ENCODE data around the gene ST8SIA1.

The ST8SIA1 gene

GRCh38 chr12:22313286-22313962, 21.1 kb downstream of the ST8SIA1 start:
- H3K9me3 Mint-ChIP-seq = no peaks in the 10 kb centered on the region
- H3K36me3 Mint-ChIP-seq (ENCODE audit: low read depth) = no peaks in the 10 kb centered on the region
- no peak overlapping the region for H3K4me3 Mint-ChIP-seq
- H3K27me3 Mint-ChIP-seq (ENCODE audit: low read depth) = peaks cover 3% of the 10 kb centered on the region
- H3K4me1 Mint-ChIP-seq (ENCODE audit: low read depth) = no peaks in the 10 kb centered on the region
- H3K27ac Mint-ChIP-seq = no peak overlapping the region

GRCh38 chr12:22312336-22312735, 22.2 kb downstream of the ST8SIA1 start:
- no peak overlapping the region for H3K27ac Mint-ChIP-seq
- H3K9me3 Mint-ChIP-seq = no peaks in the 10 kb centered on the region
- H3K4me1 Mint-ChIP-seq (ENCODE audit: low read depth) = no peaks in the 10 kb centered on the region
- H3K4me3 Mint-ChIP-seq = no peak overlapping the region
- peaks cover 8% of the 10 kb centered on the region for H3K27me3 Mint-ChIP-seq (ENCODE audit: low read depth)
- H3K36me3 Mint-ChIP-seq (ENCODE audit: low read depth) = no peaks in the 10 kb centered on the region

- no peaks in the 10 kb centered on the region for H3K4me1 Mint-ChIP-seq (ENCODE audit: low read depth)
- no peak overlapping the region for H3K27ac Mint-ChIP-seq
- H3K9me3 Mint-ChIP-seq = no peaks in the 10 kb centered on the region
- H3K27me3 Mint-ChIP-seq (ENCODE audit: low read depth) = peaks cover 9% of the 10 kb centered on the region
- no peaks in the 10 kb centered on the region for H3K36me3 Mint-ChIP-seq (ENCODE audit: low read depth)
- H3K4me3 Mint-ChIP-seq = no peak overlapping the region
These were observed 23.8 kb downstream of the ST8SIA1 start for GRCh38 chr12:22310709-22311108.

GRCh38 chr12:22310275-22310674, 24.2 kb downstream of the ST8SIA1 start:
- H3K36me3 Mint-ChIP-seq (ENCODE audit: low read depth) = no peaks in the 10 kb centered on the region
- no peak overlapping the region for H3K27ac Mint-ChIP-seq
- peaks cover 9% of the 10 kb centered on the region for H3K27me3 Mint-ChIP-seq (ENCODE audit: low read depth)
- no peaks in the 10 kb centered on the region for H3K4me1 Mint-ChIP-seq (ENCODE audit: low read depth)
- H3K9me3 Mint-ChIP-seq = no peaks in the 10 kb centered on the region
- no peak overlapping the region for H3K4me3 Mint-ChIP-seq

GRCh38 chr12:22307811-22308210, 26.7 kb downstream of the ST8SIA1 start:
- peaks cover 6% of the 10 kb centered on the region for H3K27me3 Mint-ChIP-seq (ENCODE audit: low read depth)
- H3K4me1 Mint-ChIP-seq (ENCODE audit: low read depth) = no peaks in the 10 kb centered on the region
- H3K27ac Mint-ChIP-seq = no peak overlapping the region
- no peaks in the 10 kb centered on the region for H3K36me3 Mint-ChIP-seq (ENCODE audit: low read depth)
- no peak overlapping the region for H3K4me3 Mint-ChIP-seq
- no peaks in the 10 kb centered on the region for H3K9me3 Mint-ChIP-seq

- H3K36me3 Mint-ChIP-seq (ENCODE audit: low read depth) = peaks cover 1% of the 10 kb centered on the region
- H3K27ac Mint-ChIP-seq = no peak overlapping the region
- H3K9me3 Mint-ChIP-seq = peaks cover 6% of the 10 kb centered on the region
- peaks cover 6% of the 10 kb centered on the region for H3K27me3 Mint-ChIP-seq (ENCODE audit: low read depth)
- no peak overlapping the region for H3K4me3 Mint-ChIP-seq
- H3K4me1 Mint-ChIP-seq (ENCODE audit: low read depth) = no peaks in the 10 kb centered on the region
These were observed 28.2 kb downstream of the ST8SIA1 start for GRCh38 chr12:22306311-22306710.

- peaks cover 14% of the 10 kb centered on the region for H3K9me3 Mint-ChIP-seq
- H3K27me3 Mint-ChIP-seq (ENCODE audit: low read depth) = peaks cover 6% of the 10 kb centered on the region
- no peak overlapping the region for H3K4me3 Mint-ChIP-seq
- no peak overlapping the region for H3K27ac Mint-ChIP-seq
- H3K36me3 Mint-ChIP-seq (ENCODE audit: low read depth) = peaks cover 1% of the 10 kb centered on the region
- H3K4me1 Mint-ChIP-seq (ENCODE audit: low read depth) = no peaks in the 10 kb centered on the region
These were observed 30.2 kb downstream of the ST8SIA1 start for GRCh38 chr12:22304341-22304740.

GRCh38 chr12:22299294-22299912, 35.1 kb downstream of the ST8SIA1 start:
- Mint-ChIP-seq H3K27me3 (ENCODE audit: low read depth) (no peaks in the 10 kb centered on the region), H3K27ac (no peak overlapping the region), H3K4me1 (ENCODE audit: low read depth) (no peaks in the 10 kb centered on the region), H3K4me3 (no peak overlapping the region), H3K36me3 (ENCODE audit: low read depth) (peaks cover 5% of the 10 kb centered on the region), H3K9me3 (peaks cover 36% of the 10 kb centered on the region)

- H3K27me3 Mint-ChIP-seq (ENCODE audit: low read depth) = no peaks in the 10 kb centered on the region
- no peaks in the 10 kb centered on the region for H3K9me3 Mint-ChIP-seq
- no peak overlapping the region for H3K27ac Mint-ChIP-seq
- H3K4me3 Mint-ChIP-seq = no peak overlapping the region
- H3K36me3 Mint-ChIP-seq (ENCODE audit: low read depth) = no peaks in the 10 kb centered on the region
- peaks cover 11% of the 10 kb centered on the region for H3K4me1 Mint-ChIP-seq (ENCODE audit: low read depth)
These were observed 45.3 kb downstream of the ST8SIA1 start for GRCh38 chr12:22289250-22289649.

- Mint-ChIP-seq H3K36me3 (ENCODE audit: low read depth) (no peaks in the 10 kb centered on the region), H3K9me3 (no peaks in the 10 kb centered on the region), H3K4me3 (no peak overlapping the region), H3K27ac (peak overlapping the region; percentile 47), H3K27me3 (ENCODE audit: low read depth) (no peaks in the 10 kb centered on the region), H3K4me1 (ENCODE audit: low read depth) (peaks cover 11% of the 10 kb centered on the region)
These were observed 46.5 kb downstream of the ST8SIA1 start for GRCh38 chr12:22287776-22288621.

GRCh38 chr12:22287101-22287500, 47.4 kb downstream of the ST8SIA1 start:
- Mint-ChIP-seq H3K27ac (no peak overlapping the region), H3K4me1 (ENCODE audit: low read depth) (peaks cover 11% of the 10 kb centered on the region), H3K4me3 (no peak overlapping the region), H3K27me3 (ENCODE audit: low read depth) (no peaks in the 10 kb centered on the region), H3K36me3 (ENCODE audit: low read depth) (no peaks in the 10 kb centered on the region), H3K9me3 (no peaks in the 10 kb centered on the region)

GRCh38 chr12:22286569-22286968, 47.9 kb downstream of the ST8SIA1 start:
- Mint-ChIP-seq H3K36me3 (ENCODE audit: low read depth) (no peaks in the 10 kb centered on the region), H3K9me3 (no peaks in the 10 kb centered on the region), H3K4me1 (ENCODE audit: low read depth) (peaks cover 11% of the 10 kb centered on the region), H3K4me3 (no peak overlapping the region), H3K27me3 (ENCODE audit: low read depth) (no peaks in the 10 kb centered on the region), H3K27ac (no peak overlapping the region)

- Mint-ChIP-seq H3K27ac (no peak overlapping the region), H3K27me3 (ENCODE audit: low read depth) (no peaks in the 10 kb centered on the region), H3K4me3 (no peak overlapping the region), H3K9me3 (no peaks in the 10 kb centered on the region), H3K4me1 (ENCODE audit: low read depth) (peaks cover 11% of the 10 kb centered on the region), H3K36me3 (ENCODE audit: low read depth) (no peaks in the 10 kb centered on the region)
These were observed 48.7 kb downstream of the ST8SIA1 start for GRCh38 chr12:22285846-22286245.

GRCh38 chr12:22284871-22285270, 49.6 kb downstream of the ST8SIA1 start:
- no peaks in the 10 kb centered on the region for H3K27me3 Mint-ChIP-seq (ENCODE audit: low read depth)
- H3K4me1 Mint-ChIP-seq (ENCODE audit: low read depth) = peaks cover 11% of the 10 kb centered on the region
- H3K27ac Mint-ChIP-seq = no peak overlapping the region

GRCh38 chr12:22283508-22283907, 51.0 kb downstream of the ST8SIA1 start:
- Mint-ChIP-seq H3K27ac (no peak overlapping the region), H3K27me3 (ENCODE audit: low read depth) (no peaks in the 10 kb centered on the region), H3K4me3 (no peak overlapping the region), H3K9me3 (no peaks in the 10 kb centered on the region), H3K4me1 (ENCODE audit: low read depth) (peaks cover 8% of the 10 kb centered on the region), H3K36me3 (ENCODE audit: low read depth) (no peaks in the 10 kb centered on the region)

More at GRCh38 chr12:22284871-22285270, 49.6 kb downstream of the ST8SIA1 start:
- H3K36me3 Mint-ChIP-seq (ENCODE audit: low read depth) = no peaks in the 10 kb centered on the region
- H3K4me3 Mint-ChIP-seq = no peak overlapping the region
- no peaks in the 10 kb centered on the region for H3K9me3 Mint-ChIP-seq

Measured in T-helper 1 cell treated with Interleukin-12 subunit alpha and Interleukin-12 subunit beta and Interleukin-4 antibody, amounts not matched to agents 30 μg/mL and 1 μg/mL, for 36 hours (primary cell).